Aorta (tissue), 5 donors: ENCODE data around the gene JAM3. TPM values are rescaled to one million over a fixed set of nuclear protein-coding genes. Genes with fewer than 3 reads are reported as not detected.

ENCODE experiments used
- ATAC-seq: fragments of 200-7000 bp; cut with Tn5 transposase; one replicate; pipeline ENCODE4 v1.9.1; 2022; ENCODE audit warnings: moderate library complexity; ENCODE audit not compliant: low FRiP score
- DNase-seq, 2 donors: peaks; one replicate each; pipeline ENCODE4 v3.0.0-alpha.2; 2020
- H3K27ac ChIP-seq, 2 donors: one replicate each; pipeline ENCODE4 v1.5.1; 2013; ENCODE audit warnings: low read length in 2 of 2, mild to moderate bottlenecking in 2 of 2, moderate library complexity in 2 of 2, control low read depth in 1 of 2, inconsistent platforms in 1 of 2, low read depth in 1 of 2
- H3K27me3 ChIP-seq, 2 donors: one replicate each; pipeline ENCODE4 v1.6.1; 2013; ENCODE audit warnings: control low read depth in 1 of 2, low read length in 1 of 2, mild to moderate bottlenecking in 1 of 2, moderate library complexity in 1 of 2; ENCODE audit not compliant: insufficient read depth in 2 of 2, control insufficient read depth in 1 of 2
- H3K36me3 ChIP-seq, 2 donors: one replicate each; pipeline ENCODE4 v1.6.1; 2013; ENCODE audit warnings: control low read depth in 1 of 2, low read length in 1 of 2, mild to moderate bottlenecking in 1 of 2; ENCODE audit not compliant: insufficient read depth in 2 of 2, control insufficient read depth in 1 of 2
- H3K4me1 ChIP-seq, 2 donors: one replicate each; pipeline ENCODE4 v1.6.1; 2013; ENCODE audit warnings: low read length in 2 of 2, control low read depth in 1 of 2, mild to moderate bottlenecking in 1 of 2, moderate library complexity in 1 of 2; ENCODE audit not compliant: insufficient read depth in 2 of 2, control insufficient read depth in 1 of 2
- H3K4me3 ChIP-seq, 2 donors: one replicate each; pipeline ENCODE4 v1.5.1; 2013; ENCODE audit warnings: low read length in 2 of 2, control low read depth in 1 of 2, mild to moderate bottlenecking in 1 of 2
- H3K9me3 ChIP-seq: one replicate; pipeline ENCODE4 v1.6.1; 2013; ENCODE audit warnings: mild to moderate bottlenecking, low read length; ENCODE audit not compliant: control insufficient read depth
- WGBS, 2 donors: extraction: QIAGEN DNeasy Blood & Tissue Kit; methylation state at CpG; one replicate each; pipeline ENCODE4 v1.1.7; 2013; 5-methylcytosine and 5-hydroxymethylcytosine counted together
- intact Hi-C, 2 donors: fragments of 100-400 bp; cut with DNase I; formaldehyde crosslinking; loops; one replicate each; pipeline versions ENCODE4 v1.14.2 to v1.15.0; 2022
- polyA plus RNA-seq, 2 donors: library from polyadenylated mRNA; stranded (reverse); fragments of 200-250 nt; gene quantifications; one replicate each; pipeline ENCODE4 v1.2.3, GENCODE V29; 2013
- total RNA-seq, 2 donors: library from RNA; stranded (reverse); fragmentation: NEBNext Ultra II Directional; extraction: Animal tissue kit (Norgen Biotek cat#: 25700); gene quantifications; one replicate each; pipeline ENCODE4 v1.2.1, GENCODE V29; 2021
- donor health status: healthy with polysubstance abuse.
- donor health status: Bipolar disorder and iron deficiency.
- donor health status: DM: no; HTN: no; CAD: no.
- donor health status: DM: no; HTN: no; CAD: no.
- donor health status: DM: yes; HTN: yes; CAD: no.

The JAM3 gene
- total and polyA plus RNA-seq, 4 donors: 22.2 to 102 (median 75.9) TPM

GRCh38 chr11:134036492-134037045, 32.3 kb upstream of the JAM3 start:
- Histone ChIP-seq H3K4me1 (no peaks in the 10 kb centered on the region), H3K27me3 (no peaks in the 10 kb centered on the region), H3K36me3 (no peaks in the 10 kb centered on the region), H3K9me3 (no peaks in the 10 kb centered on the region), H3K27ac (peak overlapping the region; percentile 4 to 71), H3K4me3 (peak overlapping the region; percentile 9 to 52)
- whole genome bisulfite sequencing, 2 donors: 12 to 13% methylated on average over 28 to 34 of the region's 34 CpGs
- ATAC-seq: peak; percentile 4
- intact Hi-C loops: loop anchor here in 1 of 2 donors (5.0 kb wide), 1 partner anchor 84 kb away; no protein-coding TSS in a partner anchor
- DNase-seq: no peak

GRCh38 chr11:134037046-134037908, 31.6 kb upstream of the JAM3 start:
- intact Hi-C loops: loop anchor here in 1 of 2 donors (5.0 kb wide), 1 partner anchor 85 kb away; no protein-coding TSS in a partner anchor
- Histone ChIP-seq H3K4me3 (peak overlapping the region; percentile 9 to 52), H3K27ac (peak overlapping the region; percentile 4 to 71), H3K36me3 (no peaks in the 10 kb centered on the region), H3K9me3 (no peaks in the 10 kb centered on the region), H3K4me1 (no peaks in the 10 kb centered on the region), H3K27me3 (no peaks in the 10 kb centered on the region)
- peak; percentile 91 to 92 for DNase-seq
- WGBS, 2 donors: 0 to 1% methylated on average over 47 to 54 of the region's 54 CpGs
- ATAC-seq: peak; percentile 81

DNA sequence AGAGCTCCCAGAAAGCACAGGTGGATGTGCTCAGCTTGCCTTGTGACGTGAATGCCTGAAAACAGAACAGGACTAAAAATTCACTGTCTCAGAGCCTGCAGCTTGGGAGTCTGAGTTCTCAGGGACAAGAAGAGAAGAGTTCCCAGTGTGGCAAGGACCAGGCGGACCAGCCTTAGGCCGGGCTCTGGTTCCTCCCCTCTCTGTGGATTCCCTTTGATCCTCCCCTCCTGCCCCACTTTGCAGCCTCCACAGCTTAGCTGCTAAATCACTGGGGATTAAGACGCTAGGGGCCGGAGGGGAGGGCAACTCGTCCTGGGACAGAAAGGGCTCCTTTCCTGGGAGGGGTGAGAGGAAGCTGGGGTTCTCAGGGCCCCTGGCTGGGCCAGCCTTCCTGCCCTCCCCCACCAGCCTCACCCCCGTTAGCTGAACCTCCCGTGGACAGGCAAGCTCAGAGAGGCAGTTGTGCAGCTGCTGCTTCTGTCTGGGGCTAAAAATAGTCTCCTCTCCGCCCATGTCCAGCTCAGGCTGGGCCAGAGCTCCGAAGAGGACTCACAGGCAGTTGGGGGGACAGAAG, 29.9 kb upstream of the JAM3 start:
- no peaks in the 10 kb centered on the region for H3K27me3 ChIP-seq
- H3K4me3 ChIP-seq: no peak overlapping the region
- intact Hi-C loops: loop anchor here in 1 of 2 donors (5.0 kb wide), 1 partner anchor 87 kb away; no protein-coding TSS in a partner anchor
- H3K36me3 ChIP-seq: no peaks in the 10 kb centered on the region
- no peaks in the 10 kb centered on the region for H3K4me1 ChIP-seq
- no peaks in the 10 kb centered on the region for H3K9me3 ChIP-seq
- no peak for ATAC-seq
- 19 to 23% methylated on average over 10 of the region's 10 CpGs for WGBS, 2 donors
- H3K27ac ChIP-seq: peak overlapping the region in 1 of 2 donors; percentile 14
- DNase-seq: no peak

DNA sequence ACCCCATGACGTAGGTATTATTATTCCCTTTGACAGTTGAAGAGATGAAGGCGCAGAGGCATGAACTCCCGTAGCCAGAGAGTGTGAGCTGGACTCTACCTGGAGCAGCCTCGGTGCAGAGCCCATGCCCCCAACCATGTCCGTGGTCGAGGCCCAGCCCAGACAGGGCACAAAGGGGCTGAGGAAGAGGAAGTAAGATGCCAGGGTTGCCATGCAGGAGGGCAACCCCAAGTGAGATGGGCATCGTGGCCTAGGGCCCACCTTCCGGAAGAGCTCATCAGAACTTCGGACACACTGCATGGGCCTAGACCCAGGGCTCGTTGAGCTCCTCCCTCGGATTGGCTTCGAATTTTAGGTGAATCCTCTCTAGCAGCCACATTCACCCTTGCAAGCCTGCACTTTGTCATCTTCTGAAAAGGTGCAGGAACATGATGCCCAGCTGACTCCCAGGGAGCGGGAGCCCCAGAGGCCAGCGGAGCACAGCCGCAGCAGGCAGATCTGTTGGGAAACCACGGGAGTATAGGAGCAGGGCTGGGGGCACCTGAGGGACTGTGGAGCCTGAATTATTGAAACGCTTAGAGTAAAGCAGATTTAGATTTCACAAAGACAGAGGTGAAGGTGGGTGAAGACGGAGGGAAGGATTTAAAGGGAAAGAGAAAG, 29.0 kb upstream of the JAM3 start:
- 92% methylated on average over 18 of the region's 18 CpGs for WGBS, 2 donors
- Histone ChIP-seq H3K9me3 (no peaks in the 10 kb centered on the region), H3K4me1 (no peaks in the 10 kb centered on the region), H3K27me3 (no peaks in the 10 kb centered on the region), H3K36me3 (no peaks in the 10 kb centered on the region), H3K27ac (peak overlapping the region in 1 of 2 donors; percentile 39), H3K4me3 (no peak overlapping the region)
- intact Hi-C loops: loop anchor here in 1 of 2 donors (5.0 kb wide), 1 partner anchor 88 kb away; no protein-coding TSS in a partner anchor
- ATAC-seq (no peak), DNase-seq (no peak)

- WGBS, 2 donors: 80 to 81% methylated on average over 20 of the region's 20 CpGs
Measured at GRCh38 chr11:134040386-134041302, 28.2 kb upstream of the JAM3 start.

DNA sequence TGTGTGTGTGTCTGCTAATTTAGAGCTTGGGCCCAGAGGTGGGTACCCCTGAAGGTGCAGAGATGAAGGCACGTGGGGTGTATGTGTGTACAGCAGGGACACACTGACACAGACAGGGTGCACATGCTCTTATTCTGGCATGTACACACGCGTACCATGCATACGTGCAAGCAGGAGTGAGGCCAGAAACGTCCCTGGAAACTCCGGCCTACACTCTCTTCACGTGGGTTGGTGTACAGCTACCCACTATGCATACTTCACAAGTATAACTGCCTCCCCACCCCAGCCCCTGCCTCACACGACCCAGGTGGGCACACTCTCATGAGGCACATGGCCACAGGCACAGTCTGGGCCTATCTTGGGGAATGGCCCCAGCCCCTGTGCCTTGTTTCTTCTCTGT, 27.5 kb upstream of the JAM3 start:
- intact Hi-C loops: no loop called here

More at GRCh38 chr11:134040386-134041302, 28.2 kb upstream of the JAM3 start:
- Histone ChIP-seq H3K9me3 (no peaks in the 10 kb centered on the region), H3K27ac (no peak overlapping the region), H3K4me3 (no peak overlapping the region), H3K4me1 (no peaks in the 10 kb centered on the region), H3K27me3 (no peaks in the 10 kb centered on the region), H3K36me3 (no peaks in the 10 kb centered on the region)
- DNase-seq: peak in 1 of 2 donors; percentile 39
- intact Hi-C loops: no loop called here
- ATAC-seq: no peak

GRCh38 chr11:134041791-134042696, 26.8 kb upstream of the JAM3 start:
- no peaks in the 10 kb centered on the region for H3K36me3 ChIP-seq
- WGBS, 2 donors: 91 to 92% methylated on average over 30 of the region's 30 CpGs
- DNase-seq (no peak), ATAC-seq (no peak)
- intact Hi-C loops: no loop called here
- H3K27ac ChIP-seq: no peak overlapping the region
- H3K4me3 ChIP-seq: no peak overlapping the region
- H3K4me1 ChIP-seq: no peaks in the 10 kb centered on the region
- H3K9me3 ChIP-seq: no peaks in the 10 kb centered on the region
- no peaks in the 10 kb centered on the region for H3K27me3 ChIP-seq

More for the DNA sequence above, 27.5 kb upstream of the JAM3 start:
- ATAC-seq (no peak), DNase-seq (no peak)
- H3K4me1 ChIP-seq: no peaks in the 10 kb centered on the region
- H3K4me3 ChIP-seq: no peak overlapping the region
- WGBS, 2 donors: 75 to 77% methylated on average over 8 of the region's 8 CpGs
- no peaks in the 10 kb centered on the region for H3K27me3 ChIP-seq
- no peaks in the 10 kb centered on the region for H3K36me3 ChIP-seq
- no peaks in the 10 kb centered on the region for H3K9me3 ChIP-seq
- no peak overlapping the region for H3K27ac ChIP-seq
